ENCODE data around the gene MARCHF5. TPM values are rescaled to one million over a fixed set of nuclear protein-coding genes. Genes with fewer than 3 reads are reported as not detected.

Gene MARCHF5
- total RNA-seq, 3 donors from 2014 or later = 30.5 to 37.2 (median 33.3) TPM

DNA sequence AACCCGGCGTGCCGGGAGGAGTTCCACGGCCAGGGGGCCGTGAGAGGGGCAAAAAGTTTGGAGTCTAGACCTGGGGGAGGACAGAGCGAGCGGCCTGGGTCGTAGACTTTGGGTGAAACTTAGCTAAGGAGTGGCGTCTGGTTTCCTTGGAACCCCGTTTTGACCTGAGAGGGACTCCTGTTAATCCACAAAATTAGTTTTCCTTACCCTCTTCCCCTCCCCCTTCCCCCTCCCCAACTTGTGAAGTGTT, 574 bp downstream of the MARCHF5 start:
- DNase-seq (no peak), ATAC-seq (no peak)
- peaks cover 4% of the 10 kb centered on the region for H3K36me3 ChIP-seq (ENCODE audit: low read depth)
- TF ChIP-seq, protein P1, sequence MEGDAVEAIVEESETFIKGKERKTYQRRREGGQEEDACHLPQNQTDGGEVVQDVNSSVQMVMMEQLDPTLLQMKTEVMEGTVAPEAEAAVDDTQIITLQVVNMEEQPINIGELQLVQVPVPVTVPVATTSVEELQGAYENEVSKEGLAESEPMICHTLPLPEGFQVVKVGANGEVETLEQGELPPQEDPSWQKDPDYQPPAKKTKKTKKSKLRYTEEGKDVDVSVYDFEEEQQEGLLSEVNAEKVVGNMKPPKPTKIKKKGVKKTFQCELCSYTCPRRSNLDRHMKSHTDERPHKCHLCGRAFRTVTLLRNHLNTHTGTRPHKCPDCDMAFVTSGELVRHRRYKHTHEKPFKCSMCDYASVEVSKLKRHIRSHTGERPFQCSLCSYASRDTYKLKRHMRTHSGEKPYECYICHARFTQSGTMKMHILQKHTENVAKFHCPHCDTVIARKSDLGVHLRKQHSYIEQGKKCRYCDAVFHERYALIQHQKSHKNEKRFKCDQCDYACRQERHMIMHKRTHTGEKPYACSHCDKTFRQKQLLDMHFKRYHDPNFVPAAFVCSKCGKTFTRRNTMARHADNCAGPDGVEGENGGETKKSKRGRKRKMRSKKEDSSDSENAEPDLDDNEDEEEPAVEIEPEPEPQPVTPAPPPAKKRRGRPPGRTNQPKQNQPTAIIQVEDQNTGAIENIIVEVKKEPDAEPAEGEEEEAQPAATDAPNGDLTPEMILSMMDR (IDR thresholded peaks at IDR 0.05) = no peak
- intact Hi-C loops (cut with DNase I, micrococcal nuclease) = loop anchor here in 1 of 2 donors (5.0 kb wide), 1 partner anchor 49 kb away; no protein-coding TSS in a partner anchor
- H3K4me3 ChIP-seq = peak overlapping the region; percentile 90
- no peaks in the 10 kb centered on the region for H3K4me1 ChIP-seq (ENCODE audit: low read depth)
- no peaks in the 10 kb centered on the region for H3K9me3 ChIP-seq

DNA sequence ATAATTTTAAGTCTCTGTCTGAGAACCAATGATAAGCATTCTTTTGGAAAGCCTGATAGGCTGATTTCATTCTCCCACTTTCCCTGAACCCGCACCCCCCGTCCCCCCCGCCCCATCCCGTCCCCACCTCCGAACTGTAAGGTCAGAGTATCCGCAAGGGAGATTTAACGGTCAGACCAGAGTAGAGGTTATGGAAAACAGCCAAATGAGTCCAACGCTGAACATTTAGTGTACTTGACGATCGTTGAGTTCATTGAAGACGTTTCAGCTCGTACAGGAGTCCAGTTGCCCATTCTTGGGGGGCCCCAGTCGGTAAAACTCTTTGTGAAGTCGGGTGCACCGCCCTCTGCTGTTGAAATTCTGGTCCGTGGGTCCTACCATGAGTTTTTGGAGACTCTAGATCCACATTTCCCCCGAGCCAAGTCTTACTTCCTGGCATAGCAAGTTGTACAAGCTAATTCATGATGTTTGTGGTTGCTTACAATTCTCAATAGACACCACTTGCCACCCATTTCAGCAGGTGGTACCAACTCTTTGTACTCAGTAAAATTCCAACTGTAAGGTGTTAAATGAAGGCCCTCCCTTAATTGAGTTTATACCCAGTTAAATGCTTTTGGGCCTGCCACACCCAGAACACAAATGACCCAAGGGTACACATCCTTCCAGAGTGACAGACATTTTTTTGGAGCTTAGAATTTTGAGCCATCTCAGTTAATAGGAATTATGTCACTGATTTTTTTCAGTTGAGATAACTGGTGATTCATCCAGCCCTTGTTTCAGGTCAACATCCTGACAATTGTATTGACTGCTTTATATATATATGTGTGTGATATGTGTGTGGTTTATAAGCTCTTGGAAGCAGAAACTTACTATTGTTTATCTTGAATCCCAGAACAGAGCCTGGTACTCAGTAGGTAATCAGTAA, 1.2 kb downstream of the MARCHF5 start:
- H3K9me3 ChIP-seq = no peaks in the 10 kb centered on the region
- DNase-seq (peak in 2 of 3 donors; percentile 57 to 72), ATAC-seq (no peak)
- peaks cover 4% of the 10 kb centered on the region for H3K36me3 ChIP-seq (ENCODE audit: low read depth)
- TF ChIP-seq, protein P1 (IDR thresholded peaks at IDR 0.05) = peak; percentile 9
- intact Hi-C loops (cut with DNase I, micrococcal nuclease) = loop anchor here in 1 of 2 donors (5.0 kb wide), 1 partner anchor 50 kb away; no protein-coding TSS in a partner anchor
- H3K4me1 ChIP-seq (ENCODE audit: low read depth) = no peaks in the 10 kb centered on the region
- H3K4me3 ChIP-seq = peak overlapping the region; percentile 90

DNA sequence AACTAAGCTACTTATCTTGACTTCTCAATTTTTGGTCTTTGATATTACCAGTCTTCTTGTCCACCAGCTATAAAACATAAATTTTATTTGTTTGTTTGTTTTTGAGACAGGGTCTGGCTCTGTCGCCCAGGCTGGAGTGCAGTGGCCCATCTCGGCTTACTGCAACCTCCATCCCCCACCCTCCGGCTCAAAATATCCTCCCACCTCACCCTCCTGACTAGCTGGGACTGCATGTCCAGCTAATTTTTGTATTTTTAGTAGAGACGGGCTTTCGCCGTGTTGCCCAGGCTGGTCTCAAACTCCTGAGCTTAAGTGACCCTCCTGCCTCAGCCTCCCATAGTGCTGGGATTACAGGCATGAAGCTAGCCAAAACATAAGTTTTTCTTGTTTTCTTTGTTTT, 7.5 kb downstream of the MARCHF5 start:
- intact Hi-C loops (cut with DNase I, micrococcal nuclease) = no loop called here
- no peak for ATAC-seq

DNA sequence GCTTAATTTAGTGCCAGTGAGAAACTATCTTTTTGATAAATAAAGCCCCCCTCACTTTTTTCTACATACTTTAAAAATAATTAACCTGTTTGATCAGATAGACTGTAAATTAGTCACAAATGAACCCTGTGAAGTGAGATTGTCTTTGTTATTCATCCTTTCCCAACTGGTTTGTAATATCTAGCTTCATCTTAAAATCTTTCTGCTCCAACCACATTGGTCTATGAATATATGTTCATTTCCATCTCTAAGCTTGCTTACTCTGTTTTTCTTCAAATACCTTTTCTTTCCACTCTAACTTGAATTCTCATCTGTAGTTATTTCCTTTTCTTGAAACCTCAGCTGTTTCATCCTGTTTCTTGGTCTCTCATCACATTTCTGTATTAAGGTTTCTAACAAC, 12.1 kb downstream of the MARCHF5 start:
- H3K4me3 ChIP-seq = no peak overlapping the region
- H3K4me1 ChIP-seq (ENCODE audit: low read depth) = no peaks in the 10 kb centered on the region
- H3K9me3 ChIP-seq = no peaks in the 10 kb centered on the region
- no peaks in the 10 kb centered on the region for H3K36me3 ChIP-seq (ENCODE audit: low read depth)
- no peak for DNase-seq
- no peak for ATAC-seq
- TF ChIP-seq, protein P1 (IDR thresholded peaks at IDR 0.05) = no peak
- intact Hi-C loops (cut with DNase I, micrococcal nuclease) = no loop called here

More for the DNA sequence above, 7.5 kb downstream of the MARCHF5 start:
- Histone ChIP-seq H3K36me3 (ENCODE audit: low read depth) (no peaks in the 10 kb centered on the region), H3K4me3 (no peak overlapping the region), H3K4me1 (ENCODE audit: low read depth) (no peaks in the 10 kb centered on the region), H3K9me3 (no peaks in the 10 kb centered on the region)
- TF ChIP-seq, protein P1 (IDR thresholded peaks at IDR 0.05) = no peak
- no peak for DNase-seq

DNA sequence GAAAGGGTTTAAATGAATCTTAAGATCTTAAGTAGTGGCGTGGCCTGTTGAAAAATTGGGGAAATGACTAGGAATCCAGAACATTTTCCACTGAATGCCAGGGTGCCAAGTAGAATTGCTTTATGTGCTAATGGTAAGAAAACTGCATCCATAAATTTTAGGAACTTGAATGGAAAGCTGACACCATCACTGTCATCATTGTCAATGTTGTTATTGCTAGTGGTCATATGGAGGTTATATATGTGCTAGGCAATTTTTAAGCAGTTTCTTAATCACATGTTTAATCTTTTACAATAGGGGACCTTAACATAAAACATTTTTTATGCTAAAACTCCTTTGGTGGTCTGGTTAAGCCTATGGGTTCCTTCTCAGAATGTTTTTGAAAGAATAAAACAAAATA, 13.1 kb downstream of the MARCHF5 start:
- intact Hi-C loops (cut with DNase I, micrococcal nuclease) = no loop called here
- TF ChIP-seq, protein P1 (IDR thresholded peaks at IDR 0.05) = no peak

More for the DNA sequence above, 13.1 kb downstream of the MARCHF5 start:
- Histone ChIP-seq H3K4me1 (ENCODE audit: low read depth) (no peaks in the 10 kb centered on the region), H3K9me3 (no peaks in the 10 kb centered on the region), H3K36me3 (ENCODE audit: low read depth) (no peaks in the 10 kb centered on the region), H3K4me3 (no peak overlapping the region)
- ATAC-seq = no peak
- DNase-seq = no peak
